Erythroblast (primary cell): ENCODE data around the gene RBM17.

Experiments
- GATA1 ChIP-seq: IDR thresholded peaks from 2 replicates; pipeline ENCODE4 v1.6.1; 2011; ENCODE audit warnings: low read depth, mild to moderate bottlenecking, control low read depth, low read length, moderate library complexity
- POLR2A ChIP-seq: IDR thresholded peaks from 2 replicates; pipeline ENCODE4 v1.6.1; 2011; ENCODE audit warnings: mild to moderate bottlenecking, low read length

DNA sequence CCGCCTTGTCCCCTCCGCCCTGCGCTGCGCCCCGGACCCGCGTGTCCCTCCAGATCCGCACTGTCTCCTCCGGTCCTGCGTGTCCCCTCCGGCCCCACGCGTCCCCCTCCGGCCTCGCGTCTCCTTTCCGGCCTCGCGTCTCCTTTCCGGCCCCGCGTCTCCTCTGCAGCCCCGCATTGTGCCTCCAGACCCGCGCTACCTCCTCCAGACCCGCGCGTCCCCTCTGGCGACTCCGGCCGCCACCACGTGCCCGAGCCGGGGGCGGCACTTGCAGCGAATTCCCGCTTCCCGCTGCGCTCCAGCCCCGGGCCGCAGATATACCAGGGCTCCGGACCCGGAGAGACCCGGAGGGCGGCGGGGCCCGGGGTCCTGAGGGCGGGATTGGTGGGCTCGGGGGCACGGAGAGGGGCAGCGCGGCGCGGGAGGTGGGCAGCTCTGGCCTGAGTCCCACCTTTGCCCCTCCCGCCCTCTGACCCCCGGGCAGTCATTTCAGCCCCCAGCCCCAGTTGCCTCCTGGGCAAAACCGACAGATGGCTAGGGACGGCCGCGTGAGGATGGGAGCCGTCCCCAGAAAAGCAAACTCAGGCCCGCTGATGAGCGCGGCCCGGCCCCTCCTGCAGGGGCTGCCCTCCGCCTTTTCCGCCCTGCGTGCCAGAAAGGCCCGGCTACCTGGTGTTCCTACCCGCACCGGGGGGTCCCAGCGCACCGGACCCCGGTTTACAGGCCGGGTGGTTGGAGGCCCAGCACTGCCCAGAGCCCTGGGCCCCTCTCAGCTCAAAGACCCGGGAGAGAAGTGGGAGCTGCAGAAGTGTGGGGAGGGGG, 56.5 kb downstream of the RBM17 start:
- TF ChIP-seq POLR2A (no peak), GATA1 (no peak)
